HG03432 (cell line): ENCODE data around the gene ARFIP1.

Source experiments
- ATAC-seq: cut with Tn5 transposase; IDR thresholded peaks from one replicate; pipeline ENCODE4 v1.9.1; 2021; ENCODE audit warnings: mild to moderate bottlenecking, moderate library complexity; ENCODE audit not compliant: unreplicated experiment

Gene ARFIP1

GRCh38 chr4:152957437-152958171 is 177.8 kb downstream of the ARFIP1 start:
- no peak for ATAC-seq

GRCh38 chr4:152959080-152959479 is 179.3 kb downstream of the ARFIP1 start:
- no peak for ATAC-seq

GRCh38 chr4:152960082-152960481 is 180.3 kb downstream of the ARFIP1 start:
- no peak for ATAC-seq

- ATAC-seq = no peak
These were observed 181.4 kb downstream of the ARFIP1 start for GRCh38 chr4:152961014-152961772.

GRCh38 chr4:152961773-152962115 is 182.0 kb downstream of the ARFIP1 start:
- ATAC-seq = no peak
